Fibroblast of lung (primary cell): Measurements from ENCODE around the gene ME1. TPM values are rescaled to one million over a fixed set of nuclear protein-coding genes. Genes with fewer than 3 reads are reported as not detected.

Source experiments
- DNase-seq, 2 donors: peaks; one replicate each; pipeline versions ENCODE4 v3.0.0 to v3.0.0-alpha.2; 2010; ENCODE audit warnings: low read depth in 2 of 2
- H2AFZ ChIP-seq: 2 replicates; pipeline ENCODE4 v1.5.1; 2012; ENCODE audit warnings: low read length, control low read depth, inconsistent platforms
- H3K27ac ChIP-seq: 2 replicates; pipeline ENCODE4 v1.5.1; 2011; ENCODE audit warnings: low read length, control low read depth; ENCODE audit not compliant: insufficient read depth
- H3K27me3 ChIP-seq: 2 replicates; pipeline ENCODE4 v1.5.1; 2011; ENCODE audit warnings: mild to moderate bottlenecking, low read length; ENCODE audit not compliant: control insufficient read depth, insufficient read depth
- H3K36me3 ChIP-seq: 2 replicates; pipeline ENCODE4 v1.5.1; 2011; ENCODE audit warnings: low read length; ENCODE audit not compliant: control insufficient read depth, insufficient read depth
- H3K4me1 ChIP-seq: 2 replicates; pipeline ENCODE4 v1.5.1; 2011; ENCODE audit warnings: low read length; ENCODE audit not compliant: control insufficient read depth, insufficient read depth; ENCODE audit errors: extremely low read depth
- H3K4me2 ChIP-seq: 2 replicates; pipeline ENCODE4 v1.5.1; 2011; ENCODE audit warnings: low read length, control low read depth; ENCODE audit not compliant: insufficient read depth; ENCODE audit errors: extremely low read depth
- H3K4me3 ChIP-seq, 4 experiments: fragments of 200-600 bp in 1 of 4; sonication (generic) in 1 of 4; replicated peaks in 1 of 4; 2 replicates each; pipeline ENCODE4 v1.5.1; 2011 to 2016; ENCODE audit warnings: low read length in 4 of 4, low read depth in 3 of 4, mild to moderate bottlenecking in 3 of 4, control low read depth in 2 of 4, inconsistent platforms in 1 of 4, mixed read lengths in 1 of 4; ENCODE audit not compliant: insufficient read depth in 1 of 4; ENCODE audit errors: control extremely low read depth in 1 of 4
- H3K79me2 ChIP-seq: 2 replicates; pipeline ENCODE4 v1.5.1; 2012; ENCODE audit warnings: mild to moderate bottlenecking, low read length, inconsistent platforms; ENCODE audit not compliant: control insufficient read depth, insufficient read depth
- H3K9ac ChIP-seq: 2 replicates; pipeline ENCODE4 v1.5.1; 2011; ENCODE audit warnings: mild to moderate bottlenecking, low read length, control low read depth; ENCODE audit not compliant: insufficient read depth
- H3K9me3 ChIP-seq: 2 replicates; pipeline ENCODE4 v1.5.1; 2012; ENCODE audit warnings: low read depth, low read length; ENCODE audit not compliant: control insufficient read depth, insufficient read depth
- H4K20me1 ChIP-seq: 2 replicates; pipeline ENCODE4 v1.5.1; 2011; ENCODE audit warnings: low read length; ENCODE audit not compliant: control insufficient read depth, insufficient read depth; ENCODE audit errors: extremely low read depth
- EZH2 ChIP-seq: IDR thresholded peaks from 2 replicates; pipeline ENCODE4 v1.5.1; 2012; ENCODE audit warnings: low read length, control low read depth, mild to moderate bottlenecking; ENCODE audit errors: missing control alignments
- polyA plus RNA-seq, 2 donors: library from polyadenylated mRNA; depleted of rRNA in 1 of 2; stranded (reverse) in 1 of 2; unstranded in 1 of 2; fragments of >200 nt; gene quantifications; 2 replicates each; pipeline ENCODE4 v1.2.1, GENCODE V29; 2011 to 2012; ENCODE audit warnings: missing spikeins in 1 of 2
- total RNA-seq: library from RNA; depleted of rRNA; stranded (reverse); fragments of >200 nt; gene quantifications from 2 replicates; pipeline ENCODE4 v1.2.1, GENCODE V29; 2014
- TF ChIP-seq, protein P1 (sequence below), 2 donors: IDR thresholded peaks in 1 of 2; conservative IDR thresholded peaks in 1 of 2; 1 replicate in 1 of 2; 2 replicates in 1 of 2; pipeline ENCODE4 v1.5.1; 2011 to 2012; ENCODE audit warnings: low read length in 2 of 2, control low read depth in 1 of 2, inconsistent platforms in 1 of 2, low read depth in 1 of 2, mild to moderate bottlenecking in 1 of 2

The ME1 gene
- total and polyA plus RNA-seq, 2 donors (not counting 1 experiment from before 2014, with no cell fraction given), result 35.8 to 44.3 TPM

DNA sequence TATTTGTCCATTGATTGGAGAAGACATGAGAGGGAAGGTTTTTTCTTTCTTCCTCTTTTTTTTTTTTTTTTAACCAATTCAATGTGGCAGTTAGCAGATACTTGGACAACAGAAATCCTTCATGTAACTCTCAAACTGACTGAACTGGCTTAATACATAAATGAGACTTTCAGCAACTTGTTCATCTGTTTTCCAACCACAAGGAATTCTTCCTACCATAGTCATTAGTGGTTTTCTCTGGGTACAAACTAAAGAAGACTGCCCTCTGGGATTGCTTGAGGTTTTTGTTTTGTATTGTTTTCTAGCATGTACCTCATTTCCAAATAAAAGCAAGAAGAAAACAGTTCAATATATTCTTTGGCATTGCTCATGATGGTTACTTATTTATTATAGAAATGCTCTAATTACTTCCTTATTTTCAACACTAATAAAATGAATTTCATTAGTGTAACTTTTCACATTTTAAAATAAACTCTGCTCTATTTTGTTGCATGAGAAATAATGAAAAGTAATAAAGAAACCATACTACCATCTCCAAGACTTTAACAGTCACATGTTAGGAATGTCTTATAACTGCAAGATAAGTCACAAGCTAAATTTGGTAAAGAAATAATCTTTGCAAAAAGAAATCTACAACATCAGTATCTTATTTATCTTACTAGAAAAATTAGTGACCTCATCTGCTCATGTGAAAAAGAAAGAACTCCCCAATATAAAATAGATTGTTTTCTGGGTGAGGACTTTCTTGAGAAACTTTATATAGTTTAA is 52.0 kb downstream of the ME1 start:
- Histone ChIP-seq H3K4me3 (no peak overlapping the region), H3K36me3 (no peaks in the 10 kb centered on the region), H4K20me1 (no peaks in the 10 kb centered on the region), H3K9me3 (no peaks in the 10 kb centered on the region), H3K4me1 (peaks cover 17% of the 10 kb centered on the region), H3K79me2 (no peaks in the 10 kb centered on the region), H3K4me2 (peak overlapping the region; percentile 62), H2AFZ (no peak overlapping the region), H3K27me3 (no peaks in the 10 kb centered on the region), H3K9ac (no peak overlapping the region), H3K27ac (peak overlapping the region; percentile 2)
- TF ChIP-seq EZH2, result no peak
- TF ChIP-seq, protein P1, sequence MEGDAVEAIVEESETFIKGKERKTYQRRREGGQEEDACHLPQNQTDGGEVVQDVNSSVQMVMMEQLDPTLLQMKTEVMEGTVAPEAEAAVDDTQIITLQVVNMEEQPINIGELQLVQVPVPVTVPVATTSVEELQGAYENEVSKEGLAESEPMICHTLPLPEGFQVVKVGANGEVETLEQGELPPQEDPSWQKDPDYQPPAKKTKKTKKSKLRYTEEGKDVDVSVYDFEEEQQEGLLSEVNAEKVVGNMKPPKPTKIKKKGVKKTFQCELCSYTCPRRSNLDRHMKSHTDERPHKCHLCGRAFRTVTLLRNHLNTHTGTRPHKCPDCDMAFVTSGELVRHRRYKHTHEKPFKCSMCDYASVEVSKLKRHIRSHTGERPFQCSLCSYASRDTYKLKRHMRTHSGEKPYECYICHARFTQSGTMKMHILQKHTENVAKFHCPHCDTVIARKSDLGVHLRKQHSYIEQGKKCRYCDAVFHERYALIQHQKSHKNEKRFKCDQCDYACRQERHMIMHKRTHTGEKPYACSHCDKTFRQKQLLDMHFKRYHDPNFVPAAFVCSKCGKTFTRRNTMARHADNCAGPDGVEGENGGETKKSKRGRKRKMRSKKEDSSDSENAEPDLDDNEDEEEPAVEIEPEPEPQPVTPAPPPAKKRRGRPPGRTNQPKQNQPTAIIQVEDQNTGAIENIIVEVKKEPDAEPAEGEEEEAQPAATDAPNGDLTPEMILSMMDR (conservative IDR thresholded peaks at IDR 0.05 in 1 of 2, IDR thresholded peaks at IDR 0.05 in 1 of 2; ENCODE audit: low read depth in 1 of 2, low read length in 2 of 2), result peak in 1 of 2 donors; percentile 5
- DNase-seq, result peak; percentile 70 to 87

DNA sequence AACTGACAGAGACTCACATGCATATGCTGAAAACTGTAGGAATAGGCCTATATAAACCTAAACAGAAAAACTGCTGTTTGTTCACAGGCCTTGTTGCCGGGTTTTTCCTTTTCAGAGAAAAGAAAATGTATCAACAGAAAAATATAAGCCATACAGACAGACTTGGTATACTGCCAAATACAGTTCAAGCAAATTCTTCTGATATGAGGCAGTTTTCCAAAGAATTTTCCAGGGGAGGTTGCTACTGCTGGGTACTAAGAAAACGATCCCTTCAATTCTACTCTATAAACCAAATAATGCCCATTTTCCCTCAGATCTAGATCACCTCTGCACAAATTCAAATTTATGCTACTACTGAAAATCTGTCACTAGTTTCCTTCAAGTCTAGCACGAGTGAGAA is 59.4 kb downstream of the ME1 start:
- Histone ChIP-seq H3K9me3 (no peaks in the 10 kb centered on the region), H3K27me3 (no peaks in the 10 kb centered on the region), H3K36me3 (no peaks in the 10 kb centered on the region), H3K4me3 (no peak overlapping the region), H3K4me1 (no peaks in the 10 kb centered on the region), H4K20me1 (no peaks in the 10 kb centered on the region), H2AFZ (no peak overlapping the region), H3K79me2 (no peaks in the 10 kb centered on the region), H3K27ac (no peak overlapping the region), H3K9ac (no peak overlapping the region), H3K4me2 (peak overlapping the region; percentile 37)
- TF ChIP-seq EZH2, result no peak
- TF ChIP-seq, protein P1 (conservative IDR thresholded peaks at IDR 0.05 in 1 of 2, IDR thresholded peaks at IDR 0.05 in 1 of 2; ENCODE audit: low read depth in 1 of 2, low read length in 2 of 2), result no peak
- DNase-seq, result peak; percentile 73 to 83

DNA sequence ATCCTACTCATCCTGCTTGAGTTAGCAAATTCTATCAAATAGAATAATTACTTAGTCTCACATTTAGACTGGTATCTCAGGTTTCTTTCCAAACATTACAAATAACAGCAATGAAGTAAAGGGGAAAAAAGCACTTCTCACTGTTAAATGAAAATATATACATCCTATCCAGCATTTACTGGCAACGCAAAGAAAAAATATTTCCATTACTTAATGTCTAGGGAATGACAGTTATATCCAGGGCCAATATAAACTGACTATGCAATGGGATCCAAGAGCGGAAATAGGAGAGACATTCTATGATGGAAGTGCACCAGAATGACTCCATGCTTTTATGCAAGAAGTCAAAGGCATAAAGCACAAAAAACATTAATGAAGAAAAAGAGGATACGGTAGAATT is 60.3 kb downstream of the ME1 start:
- Histone ChIP-seq H3K36me3 (no peaks in the 10 kb centered on the region), H3K4me1 (no peaks in the 10 kb centered on the region), H3K9ac (no peak overlapping the region), H3K79me2 (no peaks in the 10 kb centered on the region), H3K9me3 (no peaks in the 10 kb centered on the region), H3K4me2 (no peak overlapping the region), H3K27me3 (no peaks in the 10 kb centered on the region), H3K27ac (no peak overlapping the region), H2AFZ (no peak overlapping the region), H3K4me3 (no peak overlapping the region), H4K20me1 (no peaks in the 10 kb centered on the region)
- TF ChIP-seq, protein P1 (conservative IDR thresholded peaks at IDR 0.05 in 1 of 2, IDR thresholded peaks at IDR 0.05 in 1 of 2; ENCODE audit: low read depth in 1 of 2, low read length in 2 of 2), result no peak
- TF ChIP-seq EZH2, result no peak
- DNase-seq, result peak in 1 of 2 donors; percentile 63
